AG04450 (cell line): ENCODE measurements around the gene GPR158. TPM values are rescaled to one million over a fixed set of nuclear protein-coding genes. Genes with fewer than 3 reads are reported as not detected.

Experiments
- CTCF ChIA-PET: fragments of 300-600, 350-600 bp; formaldehyde crosslinking; extraction: SDS; loops from one replicate; lab custom pipeline; 2022; ENCODE audit warnings: antibody characterized with exemption, inconsistent platforms; lab: Charles Lee
- POLR2A ChIA-PET: fragments of 350-600 bp; formaldehyde crosslinking; extraction: SDS; loops from one replicate; lab custom pipeline; 2021; ENCODE audit warnings: antibody characterized with exemption, inconsistent platforms; lab: Yijun Ruan, JAX
- DNase-seq: peaks from one replicate; pipeline ENCODE4 v3.0.0-alpha.2; 2011; ENCODE audit warnings: low read depth, low spot score
- H3K27ac ChIP-seq: one replicate; pipeline ENCODE4 v1.5.1; 2012; ENCODE audit warnings: low read depth, low read length, control low read depth
- H3K27me3 ChIP-seq: one replicate; pipeline ENCODE4 v1.6.0; 2012; ENCODE audit warnings: low read length; ENCODE audit not compliant: control insufficient read depth, insufficient read depth
- H3K4me3 ChIP-seq: 2 replicates; pipeline ENCODE4 v1.5.1; 2011; ENCODE audit warnings: mild to moderate bottlenecking, low read depth, low read length, control low read depth
- H3K9me3 ChIP-seq: 2 replicates; pipeline ENCODE4 v1.5.1; 2012; ENCODE audit warnings: low read length; ENCODE audit not compliant: control insufficient read depth, insufficient read depth
- polyA plus RNA-seq: library from polyadenylated mRNA; depleted of rRNA; stranded (reverse); fragments of >200 nt; gene quantifications from 2 replicates; pipeline ENCODE4 v1.2.3, GENCODE V29; 2011
- TF ChIP-seq, protein P1 (sequence below): IDR thresholded peaks from 2 replicates; pipeline ENCODE4 v1.5.1; 2011; ENCODE audit warnings: low read depth, low read length, control low read depth, inconsistent platforms

GPR158 gene
- polyA plus RNA-seq, 1 experiment = not detected

- Histone ChIP-seq H3K9me3 (no peaks in the 10 kb centered on the region), H3K4me3 (no peak overlapping the region), H3K27me3 (no peaks in the 10 kb centered on the region), H3K27ac (no peak overlapping the region)
- ChIA-PET CTCF (no interaction called here), POLR2A (no interaction called here)
- TF ChIP-seq, protein P1, sequence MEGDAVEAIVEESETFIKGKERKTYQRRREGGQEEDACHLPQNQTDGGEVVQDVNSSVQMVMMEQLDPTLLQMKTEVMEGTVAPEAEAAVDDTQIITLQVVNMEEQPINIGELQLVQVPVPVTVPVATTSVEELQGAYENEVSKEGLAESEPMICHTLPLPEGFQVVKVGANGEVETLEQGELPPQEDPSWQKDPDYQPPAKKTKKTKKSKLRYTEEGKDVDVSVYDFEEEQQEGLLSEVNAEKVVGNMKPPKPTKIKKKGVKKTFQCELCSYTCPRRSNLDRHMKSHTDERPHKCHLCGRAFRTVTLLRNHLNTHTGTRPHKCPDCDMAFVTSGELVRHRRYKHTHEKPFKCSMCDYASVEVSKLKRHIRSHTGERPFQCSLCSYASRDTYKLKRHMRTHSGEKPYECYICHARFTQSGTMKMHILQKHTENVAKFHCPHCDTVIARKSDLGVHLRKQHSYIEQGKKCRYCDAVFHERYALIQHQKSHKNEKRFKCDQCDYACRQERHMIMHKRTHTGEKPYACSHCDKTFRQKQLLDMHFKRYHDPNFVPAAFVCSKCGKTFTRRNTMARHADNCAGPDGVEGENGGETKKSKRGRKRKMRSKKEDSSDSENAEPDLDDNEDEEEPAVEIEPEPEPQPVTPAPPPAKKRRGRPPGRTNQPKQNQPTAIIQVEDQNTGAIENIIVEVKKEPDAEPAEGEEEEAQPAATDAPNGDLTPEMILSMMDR = no peak
- no peak for DNase-seq
Observed at GRCh38 chr10:25457552-25457951, 282.8 kb downstream of the GPR158 start.

DNA sequence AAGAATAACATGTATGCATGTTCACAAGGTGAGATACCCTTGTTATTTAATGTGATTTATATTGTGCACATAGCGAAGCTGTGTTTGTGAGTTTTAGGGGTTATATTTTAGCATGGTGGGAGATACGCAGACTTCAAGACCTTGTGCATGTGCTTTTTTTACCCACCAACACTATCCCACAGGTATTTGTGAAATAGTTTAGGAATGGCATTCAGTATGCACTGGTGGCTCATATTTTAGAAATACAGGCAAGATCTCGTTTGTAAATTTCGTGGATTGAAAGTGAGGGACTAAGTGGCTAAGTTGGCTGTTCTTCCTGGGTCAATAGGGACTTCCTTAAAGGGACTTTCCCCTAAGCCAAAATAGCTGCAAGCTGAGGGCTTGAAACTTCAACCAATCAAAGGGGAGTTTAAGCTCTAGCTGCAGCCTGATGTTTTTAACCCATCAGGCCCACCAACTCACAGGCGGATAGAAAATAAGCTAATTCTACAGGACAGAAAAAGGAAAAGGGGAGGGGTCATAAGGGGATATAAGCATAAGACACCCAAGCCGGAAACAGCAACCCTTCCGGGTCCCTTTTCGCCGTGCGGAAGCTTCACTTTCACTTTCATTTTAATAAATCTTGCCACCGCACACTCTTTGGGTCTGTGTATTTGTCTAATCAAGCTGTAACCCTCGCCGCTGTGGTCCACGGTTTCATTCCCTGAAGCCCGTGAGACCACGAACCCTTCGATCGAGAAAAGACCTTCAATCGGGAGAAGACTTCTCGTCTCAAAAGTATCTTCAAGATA is 291.0 kb downstream of the GPR158 start:
- no peak for DNase-seq
- no peak overlapping the region for H3K4me3 ChIP-seq
- POLR2A ChIA-PET = interaction anchor here (0.6 kb wide), 1 partner anchor 848 kb away, joined by 3 read pairs; no protein-coding TSS in a partner anchor

DNA sequence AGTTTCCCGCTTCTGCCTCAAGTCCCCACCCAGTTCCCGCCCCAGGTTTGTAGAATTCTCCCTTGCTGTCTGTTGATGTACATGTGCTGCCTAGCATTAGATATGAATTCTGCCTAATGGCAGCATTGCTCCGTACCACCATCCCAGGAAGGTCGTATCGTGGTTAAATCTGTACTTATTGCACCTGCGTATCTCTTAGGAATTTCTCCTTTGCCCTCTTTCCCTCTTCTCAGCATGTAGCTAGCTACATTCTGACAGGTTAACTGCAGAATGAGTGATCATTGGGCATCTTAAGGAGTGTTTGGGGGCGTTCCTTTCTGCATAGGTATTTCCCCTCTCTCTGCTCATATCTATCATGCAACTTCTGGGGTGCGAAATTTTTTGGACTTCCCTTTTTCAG is 293.1 kb downstream of the GPR158 start:
- Histone ChIP-seq H3K9me3 (no peaks in the 10 kb centered on the region; the same call in 1 of the 2 replicates), H3K4me3 (no peak overlapping the region), H3K27ac (no peak overlapping the region), H3K27me3 (no peaks in the 10 kb centered on the region)
- POLR2A ChIA-PET = no interaction called here
- no peak for DNase-seq
- TF ChIP-seq, protein P1 = no peak
- CTCF ChIA-PET = no interaction called here

More for the DNA sequence above, 291.0 kb downstream of the GPR158 start:
- TF ChIP-seq, protein P1 = no peak
- CTCF ChIA-PET = no interaction called here
- Histone ChIP-seq H3K27ac (no peak overlapping the region), H3K27me3 (no peaks in the 10 kb centered on the region), H3K9me3 (no peaks in the 10 kb centered on the region; the same call in 1 of the 2 replicates)

DNA sequence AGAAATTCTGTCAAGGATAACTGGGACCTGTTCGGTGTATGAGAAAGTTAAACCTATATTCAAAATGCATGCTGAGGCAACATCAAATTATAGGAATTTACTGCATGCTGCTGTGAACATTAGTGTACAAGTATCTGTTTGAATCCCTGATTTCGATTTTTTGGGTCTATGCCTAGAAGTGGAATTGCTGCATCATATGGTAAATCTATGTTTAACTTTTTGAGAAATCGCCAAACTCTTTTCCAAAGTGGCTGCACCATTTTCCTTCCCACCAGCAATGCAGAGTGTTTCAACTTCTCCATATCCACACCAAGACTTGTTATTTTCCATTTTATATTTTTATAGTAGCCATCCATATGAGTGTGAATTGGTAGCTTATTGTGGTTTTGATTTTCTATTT is 306.7 kb downstream of the GPR158 start:
- Histone ChIP-seq H3K4me3 (no peak overlapping the region), H3K9me3 (peaks cover 8% of the 10 kb centered on the region), H3K27ac (no peak overlapping the region), H3K27me3 (no peaks in the 10 kb centered on the region)
- ChIA-PET CTCF (no interaction called here), POLR2A (no interaction called here)
- no peak for DNase-seq
- TF ChIP-seq, protein P1 = no peak

- Histone ChIP-seq H3K4me3 (no peak overlapping the region), H3K27ac (no peak overlapping the region), H3K9me3 (peaks cover 8% of the 10 kb centered on the region), H3K27me3 (no peaks in the 10 kb centered on the region)
- ChIA-PET POLR2A (no interaction called here), CTCF (no interaction called here)
- DNase-seq = no peak
- TF ChIP-seq, protein P1 = no peak
Observed at GRCh38 chr10:25483999-25484398, 309.2 kb downstream of the GPR158 start.
